ENCODE measurements around the gene LTC4S. TPM values are rescaled to one million over a fixed set of nuclear protein-coding genes. Genes with fewer than 3 reads are reported as not detected.

The LTC4S gene
- total RNA-seq, 1 donor from 2014 or later = 4.0 TPM

DNA sequence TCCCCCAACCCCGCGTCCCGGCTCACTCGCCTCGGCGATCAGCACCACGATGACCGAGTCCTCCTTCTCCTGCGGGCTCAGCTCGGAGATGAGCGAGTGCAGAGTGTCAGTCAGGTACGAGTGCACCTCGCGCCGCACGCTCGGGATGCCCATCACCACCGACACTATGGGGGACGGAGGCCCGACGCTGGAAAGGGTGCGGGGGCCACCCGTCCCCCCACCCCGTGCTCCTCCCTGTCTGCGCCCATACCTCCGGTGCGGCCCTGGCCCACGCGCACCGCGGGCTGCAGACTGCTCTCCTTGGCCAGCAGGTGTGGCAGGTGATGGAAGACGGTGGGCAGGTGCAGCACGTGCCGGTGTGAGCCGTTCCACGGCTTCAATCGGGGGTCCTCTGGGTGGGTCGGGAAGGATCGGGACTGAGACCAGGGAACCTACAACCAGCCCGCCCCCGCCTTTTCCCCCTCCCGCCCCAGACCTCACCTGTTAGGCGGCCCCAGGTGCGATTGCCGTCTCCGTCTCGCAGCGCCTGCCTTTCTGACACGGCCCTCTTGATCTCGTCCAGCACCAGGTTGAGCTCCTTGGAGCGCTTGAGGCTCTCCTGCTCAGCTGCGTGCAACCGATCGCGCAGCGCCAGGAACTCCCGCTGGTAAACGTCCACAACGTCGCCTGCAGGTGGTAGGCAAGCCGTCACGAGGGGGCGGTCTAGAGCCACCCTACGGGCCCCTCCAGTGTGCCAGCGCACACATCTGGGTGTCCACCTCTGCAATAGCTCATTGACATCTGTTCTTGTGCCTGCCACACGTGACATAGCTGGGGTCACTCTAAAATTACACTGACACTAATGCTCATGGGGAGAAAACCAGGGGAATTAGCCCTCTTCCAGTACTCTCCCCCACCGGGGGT, 7.8 kb downstream of the LTC4S start:
- no peaks in the 10 kb centered on the region for H3K9me3 Mint-ChIP-seq
- peak overlapping the region; percentile 79 for H3K27ac Mint-ChIP-seq
- TF ChIP-seq, protein P1, sequence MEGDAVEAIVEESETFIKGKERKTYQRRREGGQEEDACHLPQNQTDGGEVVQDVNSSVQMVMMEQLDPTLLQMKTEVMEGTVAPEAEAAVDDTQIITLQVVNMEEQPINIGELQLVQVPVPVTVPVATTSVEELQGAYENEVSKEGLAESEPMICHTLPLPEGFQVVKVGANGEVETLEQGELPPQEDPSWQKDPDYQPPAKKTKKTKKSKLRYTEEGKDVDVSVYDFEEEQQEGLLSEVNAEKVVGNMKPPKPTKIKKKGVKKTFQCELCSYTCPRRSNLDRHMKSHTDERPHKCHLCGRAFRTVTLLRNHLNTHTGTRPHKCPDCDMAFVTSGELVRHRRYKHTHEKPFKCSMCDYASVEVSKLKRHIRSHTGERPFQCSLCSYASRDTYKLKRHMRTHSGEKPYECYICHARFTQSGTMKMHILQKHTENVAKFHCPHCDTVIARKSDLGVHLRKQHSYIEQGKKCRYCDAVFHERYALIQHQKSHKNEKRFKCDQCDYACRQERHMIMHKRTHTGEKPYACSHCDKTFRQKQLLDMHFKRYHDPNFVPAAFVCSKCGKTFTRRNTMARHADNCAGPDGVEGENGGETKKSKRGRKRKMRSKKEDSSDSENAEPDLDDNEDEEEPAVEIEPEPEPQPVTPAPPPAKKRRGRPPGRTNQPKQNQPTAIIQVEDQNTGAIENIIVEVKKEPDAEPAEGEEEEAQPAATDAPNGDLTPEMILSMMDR (conservative IDR thresholded peaks at IDR 0.05) = peak; percentile 70
- peaks cover 9% of the 10 kb centered on the region for H3K36me3 Mint-ChIP-seq
- H3K4me3 Mint-ChIP-seq = peak overlapping the region; percentile 63
- no peaks in the 10 kb centered on the region for H3K27me3 Mint-ChIP-seq
- DNase-seq (ENCODE audit: extremely low spot score, unreplicated experiment) = no peak
- peaks cover 22% of the 10 kb centered on the region for H3K4me1 Mint-ChIP-seq (ENCODE audit: unreplicated experiment)

DNA sequence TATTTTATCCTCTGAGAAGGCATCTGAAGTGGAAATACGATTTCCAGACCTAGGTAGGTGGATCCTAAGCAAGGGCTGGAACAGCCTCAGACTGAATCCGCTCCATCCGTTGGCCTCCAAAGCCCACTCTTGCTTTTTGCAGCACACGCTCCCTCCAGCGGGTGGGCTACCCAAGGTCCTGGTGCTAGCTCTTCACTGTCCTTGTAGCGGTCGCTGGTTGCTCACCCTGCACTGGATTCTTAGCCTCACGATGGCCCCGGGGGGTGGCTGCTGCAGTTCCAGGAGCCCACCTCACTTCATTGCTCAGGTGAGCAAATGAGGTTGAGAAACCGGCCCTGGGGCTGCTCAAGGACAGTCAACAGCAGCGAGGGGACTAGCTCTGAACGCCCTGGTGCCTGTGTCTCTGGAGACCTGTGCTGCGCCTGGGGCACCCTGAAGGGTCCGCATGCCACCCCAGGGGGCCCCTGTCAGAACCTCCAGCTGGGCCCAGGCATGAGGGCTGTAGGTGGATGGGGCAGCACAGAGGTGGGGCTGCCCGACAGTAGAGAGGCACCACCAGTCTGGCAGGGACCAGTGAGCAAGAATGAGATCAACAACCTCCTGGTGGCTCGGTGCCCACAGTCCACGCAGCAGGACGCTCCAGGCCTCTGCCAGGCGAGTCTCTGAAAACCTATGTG, 8.6 kb downstream of the LTC4S start:
- no peaks in the 10 kb centered on the region for H3K9me3 Mint-ChIP-seq
- DNase-seq (ENCODE audit: extremely low spot score, unreplicated experiment) = no peak
- peaks cover 9% of the 10 kb centered on the region for H3K36me3 Mint-ChIP-seq
- TF ChIP-seq, protein P1 (conservative IDR thresholded peaks at IDR 0.05) = no peak
- H3K27me3 Mint-ChIP-seq = no peaks in the 10 kb centered on the region
- H3K4me1 Mint-ChIP-seq (ENCODE audit: unreplicated experiment) = peaks cover 22% of the 10 kb centered on the region
- H3K27ac Mint-ChIP-seq = peak overlapping the region; percentile 79
- peak overlapping the region; percentile 58 for H3K4me3 Mint-ChIP-seq

DNA sequence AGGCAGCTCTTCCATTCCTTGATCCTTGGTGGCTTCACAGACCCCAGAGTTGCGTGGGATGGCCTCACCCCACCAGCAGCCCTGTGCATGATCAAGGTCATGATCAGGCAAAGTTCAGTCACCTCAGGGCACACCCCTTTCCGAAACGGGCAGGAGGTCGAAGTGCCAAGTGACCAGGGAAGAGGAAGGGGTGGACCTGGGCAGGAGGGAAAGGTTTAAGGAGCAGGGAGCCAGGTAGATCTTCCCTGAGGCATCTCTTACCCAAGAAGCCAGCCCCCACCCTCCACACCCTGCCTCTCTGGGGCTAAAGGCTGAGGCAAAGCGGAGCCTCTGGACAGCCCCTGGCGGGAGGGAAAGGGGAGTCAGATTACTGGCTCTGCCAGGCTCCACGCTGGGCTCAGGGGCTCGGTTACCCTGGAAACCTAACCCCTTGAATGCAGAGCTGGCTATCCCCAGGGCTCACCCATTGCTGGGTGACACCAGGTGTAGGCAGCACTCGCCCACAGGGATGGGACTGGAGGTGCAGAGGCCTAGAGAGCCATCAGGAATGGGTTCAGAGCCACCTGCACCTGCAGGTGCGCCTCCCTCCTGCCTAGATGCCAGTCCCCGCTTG, 9.3 kb downstream of the LTC4S start:
- Mint-ChIP-seq H3K27ac (no peak overlapping the region), H3K36me3 (peaks cover 9% of the 10 kb centered on the region), H3K27me3 (no peaks in the 10 kb centered on the region), H3K9me3 (no peaks in the 10 kb centered on the region), H3K4me1 (ENCODE audit: unreplicated experiment) (peaks cover 22% of the 10 kb centered on the region), H3K4me3 (peak overlapping the region; percentile 58)
- no peak for DNase-seq (ENCODE audit: extremely low spot score, unreplicated experiment)
- TF ChIP-seq, protein P1 (conservative IDR thresholded peaks at IDR 0.05) = no peak

DNA sequence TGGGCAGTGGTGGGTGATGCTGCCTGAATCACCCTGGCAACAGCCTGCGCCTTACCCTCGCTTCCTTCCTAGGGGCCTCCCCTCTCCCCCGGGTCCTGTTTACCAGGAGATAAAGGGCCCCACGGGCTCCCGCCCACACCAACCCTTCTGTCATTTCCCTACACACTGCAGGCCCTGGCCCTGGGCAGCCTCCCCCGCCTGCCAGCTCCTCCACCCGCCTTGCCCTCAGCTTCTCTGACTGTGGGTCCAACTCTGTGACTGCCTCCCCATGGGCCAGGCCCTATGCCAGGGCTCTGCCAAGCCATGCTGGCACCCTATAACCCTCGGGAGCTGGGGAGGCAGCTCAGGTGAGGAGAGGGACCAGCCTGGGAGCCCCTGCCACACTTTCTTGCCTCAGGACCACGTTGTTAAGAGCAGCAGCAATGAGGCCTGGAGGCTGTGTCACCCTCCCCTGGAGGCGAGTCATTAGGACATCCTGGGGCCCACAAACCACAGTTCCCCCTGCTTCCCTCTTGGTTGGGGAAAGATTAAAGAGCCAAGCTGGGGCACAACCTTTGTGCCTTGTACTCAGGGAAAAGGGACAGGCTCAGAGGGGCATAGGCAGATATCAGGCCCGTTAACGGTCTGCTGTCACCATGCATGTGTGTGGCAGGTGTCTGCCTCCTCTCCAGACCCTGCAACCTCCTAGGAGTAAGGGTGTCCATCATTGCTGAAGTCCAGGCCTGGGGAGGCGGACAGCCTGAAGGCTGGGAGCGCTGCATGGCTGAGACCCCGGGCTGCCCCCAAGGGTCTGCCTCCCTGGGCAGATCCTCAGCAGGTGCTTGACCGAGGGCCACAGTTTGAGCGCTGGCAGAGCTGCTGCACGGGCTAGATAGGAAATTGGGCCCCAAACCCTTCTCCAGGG, 10.1 kb downstream of the LTC4S start:
- DNase-seq (ENCODE audit: extremely low spot score, unreplicated experiment) = no peak
- Mint-ChIP-seq H3K9me3 (no peaks in the 10 kb centered on the region), H3K4me3 (peak overlapping the region; percentile 90), H3K27me3 (no peaks in the 10 kb centered on the region), H3K36me3 (peaks cover 9% of the 10 kb centered on the region), H3K4me1 (ENCODE audit: unreplicated experiment) (peaks cover 22% of the 10 kb centered on the region), H3K27ac (peak overlapping the region; percentile 82)
- TF ChIP-seq, protein P1 (conservative IDR thresholded peaks at IDR 0.05) = no peak

DNA sequence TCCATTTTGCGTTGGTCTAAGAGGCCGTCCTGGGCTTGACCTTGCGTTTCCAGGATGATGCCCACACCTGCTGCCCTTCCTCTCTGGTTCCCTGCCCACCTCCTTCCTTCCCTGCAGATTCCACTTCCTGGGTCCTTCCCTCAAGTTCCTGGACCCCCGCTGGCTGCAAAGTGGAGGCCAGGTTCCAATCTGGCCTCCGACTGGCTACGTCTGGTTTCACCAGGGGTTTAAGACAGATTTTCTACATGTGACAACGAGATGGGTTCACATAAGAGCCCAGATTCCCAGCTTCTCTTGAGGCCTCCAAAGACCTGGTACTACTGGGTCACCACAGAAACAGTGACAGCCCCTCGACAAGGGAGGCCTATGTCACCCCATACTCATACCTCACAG, 10.8 kb downstream of the LTC4S start:
- TF ChIP-seq, protein P1 (conservative IDR thresholded peaks at IDR 0.05) = no peak
- peak overlapping the region; percentile 90 for H3K4me3 Mint-ChIP-seq
- H3K27ac Mint-ChIP-seq = peak overlapping the region; percentile 82
- no peaks in the 10 kb centered on the region for H3K9me3 Mint-ChIP-seq
- peaks cover 5% of the 10 kb centered on the region for H3K36me3 Mint-ChIP-seq
- no peak for DNase-seq (ENCODE audit: extremely low spot score, unreplicated experiment)
- no peaks in the 10 kb centered on the region for H3K27me3 Mint-ChIP-seq
- peaks cover 22% of the 10 kb centered on the region for H3K4me1 Mint-ChIP-seq (ENCODE audit: unreplicated experiment)
